HCT116 (cell line): ENCODE measurements around the gene STX10. TPM values are rescaled to one million over a fixed set of nuclear protein-coding genes. Genes with fewer than 3 reads are reported as not detected.

Source experiments
- total RNA-seq: library from RNA; stranded (reverse); gene quantifications from one replicate; pipeline ENCODE4 v1.2.1, GENCODE V29; 2021; ENCODE audit not compliant: unreplicated experiment

STX10 gene
- total RNA-seq, 1 experiment from 2014 or later = 149 TPM

Other genes with a start within 250 kb of the STX10 start
- 0.25 TPM for gene SYCE2, start 231.1 kb downstream of the STX10 start, total RNA-seq
- 129 TPM for gene FARSA, start 216.7 kb downstream of the STX10 start, total RNA-seq
- gene CALR, start 211.8 kb downstream of the STX10 start, total RNA-seq = 739 TPM
- 163 TPM for gene RAD23A, start 204.5 kb downstream of the STX10 start, total RNA-seq
- 35.9 TPM for gene GADD45GIP1, start 193.2 kb downstream of the STX10 start, total RNA-seq
- gene DAND5, start 180.8 kb downstream of the STX10 start, total RNA-seq = 0.25 TPM
- 34.8 TPM for gene NFIX, start 154.9 kb downstream of the STX10 start, total RNA-seq
- gene LYL1, start 47.5 kb downstream of the STX10 start, total RNA-seq = 2.6 TPM
- 84.4 TPM for gene TRMT1, start 33.6 kb downstream of the STX10 start, total RNA-seq
- gene NACC1, start 32.1 kb downstream of the STX10 start, total RNA-seq = 181 TPM
- 247 TPM for gene IER2, start within 50 bp of the STX10 start, total RNA-seq